ENCODE measurements around the gene PCDHGA11.
"Not testable (repeated sequence)": the region's sequence is repeated elsewhere in the genome, so short reads cannot be mapped to it uniquely, and the experiment has no call there.

The PCDHGA11 gene

GRCh38 chr5:141432726-141433125 is 11.9 kb downstream of the PCDHGA11 start:
- DNase-seq: not testable (repeated sequence)

DNA sequence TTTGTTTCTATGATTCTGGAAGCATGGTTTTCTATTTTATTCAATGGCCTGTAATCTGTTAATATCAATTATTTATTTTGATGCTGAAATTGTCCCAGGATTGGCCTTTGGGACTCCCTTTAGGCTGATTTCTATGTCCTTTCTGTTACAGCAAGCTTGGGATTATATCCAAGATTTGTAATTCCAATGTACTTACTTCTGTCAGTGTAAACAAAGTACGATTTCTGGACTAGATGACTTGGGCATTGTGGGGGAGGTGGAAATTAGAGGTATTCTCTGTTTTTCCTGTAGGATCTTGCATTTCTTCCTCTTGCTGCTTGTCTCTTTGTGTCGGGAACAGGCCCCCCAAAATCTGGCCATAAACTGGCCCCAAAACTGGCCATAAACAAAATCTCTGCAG is 13.2 kb downstream of the PCDHGA11 start:
- DNase-seq: peak; percentile 17

- peak; percentile 45 for DNase-seq
Measured at GRCh38 chr5:141437221-141437620, 16.4 kb downstream of the PCDHGA11 start.

DNA sequence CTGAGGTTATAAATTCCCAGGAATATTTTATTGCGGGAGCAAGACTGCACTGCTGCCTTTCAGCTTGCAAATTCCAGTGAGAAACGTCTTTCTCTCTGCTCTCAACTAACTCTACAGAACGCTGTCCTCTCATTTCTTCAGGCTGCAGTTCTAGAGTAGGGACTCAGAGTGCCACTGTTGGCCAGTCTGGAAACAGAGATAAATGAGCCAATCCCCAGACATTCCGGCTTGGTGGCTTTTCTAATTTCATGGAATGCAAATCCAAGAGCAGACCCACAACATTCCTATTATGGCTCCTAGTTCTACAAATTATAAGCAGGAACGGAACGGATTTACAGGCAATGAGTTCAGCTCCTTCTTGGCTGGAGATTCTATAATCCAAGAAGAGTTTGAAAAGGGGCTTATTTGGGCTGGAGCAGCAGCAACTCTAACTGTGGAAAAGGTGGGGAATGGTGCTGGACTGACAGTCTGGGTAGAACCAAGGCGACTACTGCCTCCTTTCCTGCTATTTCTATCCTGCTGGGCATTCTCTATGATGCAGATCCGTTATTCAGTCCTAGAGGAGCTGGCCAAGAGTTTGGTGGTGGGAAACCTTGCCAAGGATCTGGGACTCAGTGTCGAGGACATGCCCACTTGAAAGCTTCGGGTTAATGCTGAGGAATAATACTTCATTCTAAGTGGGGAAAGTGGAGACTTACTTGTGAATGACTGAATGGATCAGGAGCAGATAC is 18.7 kb downstream of the PCDHGA11 start:
- DNase-seq: no peak

DNA sequence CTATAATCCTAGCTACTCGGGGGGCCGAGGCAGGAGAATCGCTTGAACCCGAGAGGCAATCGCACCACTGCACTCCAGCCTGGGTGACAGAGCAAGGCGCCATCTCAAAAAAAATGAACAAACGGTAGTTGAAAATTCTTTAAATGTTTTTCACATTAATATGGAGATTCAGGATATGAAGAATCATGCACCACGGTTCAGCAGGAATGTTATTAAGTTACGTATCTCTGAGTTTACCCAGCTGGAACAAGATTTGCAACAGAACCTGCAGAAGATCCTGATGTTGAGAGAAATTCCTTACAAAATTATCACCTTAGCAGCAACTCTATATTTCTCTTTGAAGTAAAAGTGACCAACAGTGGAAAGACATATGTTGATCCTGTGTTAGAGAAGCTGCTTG is 19.5 kb downstream of the PCDHGA11 start:
- no peak for DNase-seq

- no peak for DNase-seq
Measured at GRCh38 chr5:141441571-141442170, 20.8 kb downstream of the PCDHGA11 start.

- DNase-seq: peak; percentile 31
Measured at GRCh38 chr5:141465351-141465750, 44.5 kb downstream of the PCDHGA11 start.
